Measurements from ENCODE around the gene SEPTIN3. TPM values are rescaled to one million over a fixed set of nuclear protein-coding genes. Genes with fewer than 3 reads are reported as not detected.

Gene SEPTIN3
- total and polyA plus RNA-seq, 10 of the 15 experiments (the other 5 are each of a cell fraction or from before 2014, with no cell fraction given): 0.05 to 3.1 (median 0.87) TPM

- no peak for FAIRE-seq
- Histone ChIP-seq H3K9ac (ENCODE audit: control insufficient read depth, insufficient read depth, low read length) (no peak overlapping the region), H2AFZ (ENCODE audit: control insufficient read depth, low read depth, low read length) (no peak overlapping the region), H3K79me2 (ENCODE audit: control insufficient read depth, insufficient read depth, low read length) (peaks cover 5% of the 10 kb centered on the region), H3K27ac (ENCODE audit: control insufficient read depth, insufficient read depth) (no peak overlapping the region), H3K4me1 (ENCODE audit: control insufficient read depth, insufficient read depth, low read length) (peaks cover 13% of the 10 kb centered on the region), H3K4me3 (no peak overlapping the region), H3K36me3 (ENCODE audit: control insufficient read depth in 2 of 2, insufficient read depth in 2 of 2, low read length in 1 of 2) (no peaks in the 10 kb centered on the region), H3K9me3 (replicated peaks; ENCODE audit: control insufficient read depth, insufficient read depth, low read length) (no peaks in the 10 kb centered on the region; the same call in 1 of the 3 replicates), H3K27me3 (replicated peaks in 1 of 2; ENCODE audit: control insufficient read depth in 2 of 2, insufficient read depth in 2 of 2, low read length in 1 of 2) (no peaks in the 10 kb centered on the region), H4K20me1 (ENCODE audit: control insufficient read depth, insufficient read depth) (no peaks in the 10 kb centered on the region), H3K4me2 (ENCODE audit: control insufficient read depth, insufficient read depth) (no peak overlapping the region)
- intact Hi-C loops (cut with micrococcal nuclease; ENCODE audit: unreplicated experiment) (no loop called here), in situ Hi-C loops (cut with MboI) (no loop called here)
- RAD21 ChIA-PET (ENCODE audit: unreplicated experiment): no interaction called here
- ATAC-seq: no peak
- no peak for DNase-seq (ENCODE audit: low read depth, low spot score)
- SMC1A ChIA-PET (ENCODE audit: uncharacterized antibody, unreplicated experiment): interaction anchor here (1.0 kb wide), 1 partner anchor 8 kb away, joined by 3 read pairs; no protein-coding TSS in a partner anchor
- BruUV-seq (replicated peaks): no TSS peak
- CTCF ChIA-PET: no interaction called here
- WGBS (ENCODE audit: insufficient coverage, insufficient replicate concordance, low lambda C conversion rate, missing lambda C conversion rate): 98% methylated on average over 12 of the region's 12 CpGs
- POLR2A ChIA-PET: no interaction called here
- TF ChIP-seq CHD2 (IDR thresholded peaks at IDR 0.05; ENCODE audit: borderline replicate concordance, low read depth, low read length): no peak
- TF ChIP-seq FOXM1 (IDR thresholded peaks at IDR 0.05; ENCODE audit: low read depth, low read length): no peak
- TF ChIP-seq GATAD2B (conservative IDR thresholded peaks at IDR 0.05; ENCODE audit: low read depth): no peak
- TF ChIP-seq TCF3 (IDR thresholded peaks at IDR 0.05; ENCODE audit: borderline replicate concordance, insufficient read depth, low read depth, low read length): no peak
- no peak for TF ChIP-seq TCF12 (IDR thresholded peaks at IDR 0.05; ENCODE audit: low read depth, low read length)
- no peak for TF ChIP-seq HDGF (IDR thresholded peaks at IDR 0.05)
- no peak for TF ChIP-seq EP300 (IDR thresholded peaks at IDR 0.05; ENCODE audit: borderline replicate concordance in 1 of 2, control insufficient read depth in 1 of 2, low read depth in 2 of 2, low read length in 2 of 2)
- no peak for TF ChIP-seq WRNIP1 (IDR thresholded peaks at IDR 0.05; ENCODE audit: borderline replicate concordance, low read depth, low read length)
- no peak for TF ChIP-seq MTA2 (IDR thresholded peaks at IDR 0.05; ENCODE audit: low read depth)
- TF ChIP-seq ZNF384 (IDR thresholded peaks at IDR 0.05; ENCODE audit: borderline replicate concordance, low read depth, low read length): no peak
- TF ChIP-seq FOXK2 (IDR thresholded peaks at IDR 0.05): no peak
Measured at GRCh38 chr22:42001706-42002105, 32.5 kb downstream of the SEPTIN3 start.

All from GM12878 (cell line).